HFF-Myc (cell line): ENCODE measurements around the gene PAK4.

Source experiments
- DNase-seq: peaks from one replicate; pipeline ENCODE4 v3.0.0-alpha.2; 2011; ENCODE audit warnings: low read depth; ENCODE audit errors: extremely low read depth
- H3K4me3 ChIP-seq: replicated peaks from 2 replicates; pipeline ENCODE4 v1.5.1; 2011; ENCODE audit warnings: low read depth, mild to moderate bottlenecking, control low read depth, low read length
- CTCF ChIP-seq: IDR thresholded peaks from 2 replicates; pipeline ENCODE4 v1.5.1; 2012; ENCODE audit warnings: mild to moderate bottlenecking, low read depth, low read length, control low read depth; ENCODE audit errors: missing control alignments

The PAK4 gene

DNA sequence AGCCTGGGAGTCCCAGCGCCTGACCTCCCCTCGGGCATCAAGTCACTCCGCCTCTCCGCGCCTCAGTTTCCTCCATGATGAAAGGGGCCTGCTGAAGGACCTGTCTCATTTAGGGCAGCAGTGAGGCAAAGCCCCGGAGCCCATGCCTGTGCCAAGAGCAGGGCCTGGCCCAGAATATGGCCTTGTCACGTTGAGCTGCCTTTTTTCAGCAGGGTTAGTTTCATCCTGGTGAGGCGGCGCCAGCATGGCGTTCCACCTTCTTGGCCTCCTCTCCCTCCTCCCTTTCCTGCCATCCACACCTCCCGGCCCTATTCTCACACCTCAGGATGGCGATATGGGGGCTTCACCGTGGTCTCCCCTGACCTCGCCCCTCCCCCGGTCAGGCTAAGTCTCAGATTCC is 30.2 kb downstream of the PAK4 start:
- no peak for DNase-seq

DNA sequence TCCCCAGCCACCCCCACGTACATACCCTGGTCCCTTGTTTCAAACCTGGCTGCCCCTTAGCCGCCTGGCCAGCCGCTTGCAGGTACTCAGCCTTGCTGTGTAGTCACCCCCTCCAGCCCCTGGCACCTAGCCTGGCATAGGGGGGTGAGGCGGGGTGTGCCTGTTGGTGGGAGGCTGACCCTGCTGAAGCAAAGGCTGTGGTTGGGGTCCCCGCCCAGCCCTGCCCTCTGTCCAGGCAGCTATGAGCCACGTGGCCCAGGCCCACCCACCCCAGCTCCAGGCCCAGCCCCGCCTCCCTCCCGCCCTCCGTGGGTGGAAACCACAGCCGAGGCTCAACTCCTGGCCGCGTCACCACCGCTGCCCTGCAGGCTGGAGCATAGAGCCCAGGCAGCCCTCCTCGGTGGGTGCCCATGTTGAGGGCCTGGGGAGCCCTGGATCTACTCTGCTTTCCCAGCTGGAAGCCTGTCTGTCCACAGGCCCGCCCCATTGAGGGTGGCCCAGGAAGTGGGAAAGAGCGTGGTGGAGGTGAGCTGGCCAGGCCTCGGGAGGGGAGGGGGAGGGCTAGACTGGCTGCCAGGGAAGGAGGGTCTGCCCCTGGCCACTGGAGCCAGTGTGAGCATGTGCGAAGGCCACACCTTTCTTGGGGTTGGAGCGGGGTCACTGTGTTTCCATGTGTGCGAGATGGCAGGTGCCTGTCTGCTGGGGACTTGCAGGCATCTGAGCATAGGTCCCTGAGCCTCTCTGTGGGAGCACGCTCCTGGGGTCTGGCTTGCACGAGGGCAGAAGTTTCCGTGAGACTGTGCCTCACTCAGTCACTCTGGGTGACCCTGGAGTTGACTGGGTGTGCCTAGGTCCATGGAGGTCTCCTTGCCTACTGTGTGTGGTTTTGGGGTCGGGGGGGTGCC is 31.0 kb downstream of the PAK4 start:
- no peak for DNase-seq
- no peak for TF ChIP-seq CTCF
- H3K4me3 ChIP-seq, result peak overlapping the region; percentile 8; the same call in 1 of the 2 replicates

More for the DNA sequence above, 30.2 kb downstream of the PAK4 start:
- H3K4me3 ChIP-seq, result no peak overlapping the region
- no peak for TF ChIP-seq CTCF

DNA sequence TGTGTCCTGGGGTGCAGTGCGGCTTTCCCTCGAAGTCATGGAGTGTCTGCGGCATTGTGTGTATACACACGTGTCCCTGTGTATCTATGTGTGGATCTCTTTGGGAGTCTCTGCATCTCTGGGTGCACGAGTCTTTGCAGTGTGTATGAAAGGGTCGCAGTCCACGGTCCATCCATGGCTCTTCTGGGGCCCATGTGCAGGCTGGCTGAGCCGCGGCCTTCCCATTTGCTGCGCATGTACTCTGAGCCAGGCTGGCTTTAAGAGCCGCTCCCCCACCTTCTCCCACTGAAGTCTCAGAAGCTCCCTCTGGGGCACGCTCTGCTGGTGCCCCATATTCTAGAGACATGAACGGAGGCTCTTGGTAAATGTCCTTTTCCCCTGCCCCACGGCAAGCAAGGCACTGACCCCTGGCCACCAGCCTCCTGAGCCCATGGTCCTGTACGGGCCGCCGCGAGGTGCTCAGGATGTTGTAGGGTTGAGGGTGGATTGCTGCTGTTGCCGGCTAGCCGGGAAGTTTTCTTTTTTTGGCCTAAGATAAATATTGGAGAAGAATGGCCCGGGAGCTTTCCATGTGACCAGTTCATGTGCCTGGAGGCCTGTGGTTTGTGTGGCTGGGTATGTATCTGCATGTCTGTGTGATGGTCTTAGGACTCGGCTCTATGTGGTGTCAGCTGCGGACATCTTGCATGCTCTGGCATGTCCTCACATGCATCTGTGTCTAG is 31.9 kb downstream of the PAK4 start:
- no peak for DNase-seq
- no peak for TF ChIP-seq CTCF
- H3K4me3 ChIP-seq, result peak overlapping the region; percentile 8; the same call in 1 of the 2 replicates

GRCh38 chr19:39157997-39158389 is 32.4 kb downstream of the PAK4 start:
- no peak for TF ChIP-seq CTCF
- DNase-seq, result no peak
- no peak overlapping the region for H3K4me3 ChIP-seq

- TF ChIP-seq CTCF, result no peak
- no peak overlapping the region for H3K4me3 ChIP-seq
- DNase-seq, result no peak
Measured at GRCh38 chr19:39158646-39159260, 33.2 kb downstream of the PAK4 start.

DNA sequence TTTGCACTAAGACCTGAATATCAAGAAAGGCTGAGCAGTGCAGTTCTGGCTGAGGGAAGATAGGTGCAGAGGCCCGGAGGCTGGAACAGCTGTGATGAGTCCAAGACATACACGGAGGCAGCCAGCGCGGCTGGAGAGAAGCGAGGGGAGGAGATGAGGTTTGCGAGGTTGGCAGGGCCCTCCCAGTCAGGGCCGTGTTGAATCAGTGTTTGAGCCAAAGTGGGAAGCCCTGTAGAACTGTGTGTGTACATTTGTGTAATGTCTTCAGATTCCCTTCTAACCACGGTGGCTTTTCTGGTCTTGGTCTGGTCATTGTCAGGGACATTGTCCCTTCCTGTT is 34.9 kb downstream of the PAK4 start:
- H3K4me3 ChIP-seq, result no peak overlapping the region
- no peak for DNase-seq
- TF ChIP-seq CTCF, result no peak
